AG10803 (cell line): ENCODE data around the gene HSD17B1.

Experiments used
- DNase-seq: peaks from one replicate; pipeline ENCODE4 v3.0.0; 2010; ENCODE audit warnings: low read depth
- H3K4me3 ChIP-seq: 2 replicates; pipeline ENCODE4 v1.5.1; 2011; ENCODE audit warnings: mild to moderate bottlenecking, low read length, control low read depth
- TF ChIP-seq, protein P1 (sequence below): conservative IDR thresholded peaks from 2 replicates; pipeline ENCODE4 v1.5.1; 2011; ENCODE audit warnings: mild to moderate bottlenecking, low read length, control low read depth, inconsistent platforms

Gene HSD17B1

DNA sequence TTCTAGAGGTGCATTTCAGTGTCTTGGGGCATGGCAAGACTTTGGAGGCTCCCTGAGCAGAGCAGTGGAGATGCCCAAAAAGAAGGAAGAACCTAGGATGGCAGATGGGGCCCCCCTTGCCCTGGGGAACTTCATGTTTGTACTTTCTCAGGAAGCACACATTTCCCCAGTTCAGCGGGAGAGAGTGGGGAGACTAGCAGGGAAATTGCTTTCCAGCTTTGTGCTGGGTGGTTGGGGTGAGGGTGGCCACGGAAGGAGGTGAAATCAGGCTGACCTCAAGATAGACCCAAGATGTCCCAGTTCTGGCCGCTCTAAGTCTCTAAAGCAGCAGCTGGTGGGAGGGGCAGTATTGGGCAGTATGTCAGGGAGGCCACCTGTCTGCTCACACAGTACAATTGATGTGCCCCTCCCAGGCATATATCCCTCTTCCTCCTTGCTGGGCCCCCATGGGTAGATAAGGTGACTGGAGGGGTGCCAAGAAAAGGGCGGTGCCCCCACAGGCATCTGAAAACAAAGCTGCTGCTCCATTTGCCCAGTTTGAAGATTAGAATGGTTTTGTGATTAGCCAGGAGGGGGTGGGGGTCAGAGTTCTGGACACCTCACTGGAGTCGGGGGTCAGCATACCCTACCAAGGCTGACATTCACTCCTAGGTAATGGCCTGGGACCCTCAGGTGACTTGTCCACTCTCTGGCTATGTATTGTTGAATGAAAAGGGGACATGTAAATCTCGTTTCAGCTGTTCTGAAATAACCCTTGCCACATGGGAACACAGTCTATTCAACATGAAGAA, 33.8 kb upstream of the HSD17B1 start:
- peak; percentile 25 for DNase-seq
- no peak overlapping the region for H3K4me3 ChIP-seq
- TF ChIP-seq, protein P1, sequence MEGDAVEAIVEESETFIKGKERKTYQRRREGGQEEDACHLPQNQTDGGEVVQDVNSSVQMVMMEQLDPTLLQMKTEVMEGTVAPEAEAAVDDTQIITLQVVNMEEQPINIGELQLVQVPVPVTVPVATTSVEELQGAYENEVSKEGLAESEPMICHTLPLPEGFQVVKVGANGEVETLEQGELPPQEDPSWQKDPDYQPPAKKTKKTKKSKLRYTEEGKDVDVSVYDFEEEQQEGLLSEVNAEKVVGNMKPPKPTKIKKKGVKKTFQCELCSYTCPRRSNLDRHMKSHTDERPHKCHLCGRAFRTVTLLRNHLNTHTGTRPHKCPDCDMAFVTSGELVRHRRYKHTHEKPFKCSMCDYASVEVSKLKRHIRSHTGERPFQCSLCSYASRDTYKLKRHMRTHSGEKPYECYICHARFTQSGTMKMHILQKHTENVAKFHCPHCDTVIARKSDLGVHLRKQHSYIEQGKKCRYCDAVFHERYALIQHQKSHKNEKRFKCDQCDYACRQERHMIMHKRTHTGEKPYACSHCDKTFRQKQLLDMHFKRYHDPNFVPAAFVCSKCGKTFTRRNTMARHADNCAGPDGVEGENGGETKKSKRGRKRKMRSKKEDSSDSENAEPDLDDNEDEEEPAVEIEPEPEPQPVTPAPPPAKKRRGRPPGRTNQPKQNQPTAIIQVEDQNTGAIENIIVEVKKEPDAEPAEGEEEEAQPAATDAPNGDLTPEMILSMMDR = no peak

DNA sequence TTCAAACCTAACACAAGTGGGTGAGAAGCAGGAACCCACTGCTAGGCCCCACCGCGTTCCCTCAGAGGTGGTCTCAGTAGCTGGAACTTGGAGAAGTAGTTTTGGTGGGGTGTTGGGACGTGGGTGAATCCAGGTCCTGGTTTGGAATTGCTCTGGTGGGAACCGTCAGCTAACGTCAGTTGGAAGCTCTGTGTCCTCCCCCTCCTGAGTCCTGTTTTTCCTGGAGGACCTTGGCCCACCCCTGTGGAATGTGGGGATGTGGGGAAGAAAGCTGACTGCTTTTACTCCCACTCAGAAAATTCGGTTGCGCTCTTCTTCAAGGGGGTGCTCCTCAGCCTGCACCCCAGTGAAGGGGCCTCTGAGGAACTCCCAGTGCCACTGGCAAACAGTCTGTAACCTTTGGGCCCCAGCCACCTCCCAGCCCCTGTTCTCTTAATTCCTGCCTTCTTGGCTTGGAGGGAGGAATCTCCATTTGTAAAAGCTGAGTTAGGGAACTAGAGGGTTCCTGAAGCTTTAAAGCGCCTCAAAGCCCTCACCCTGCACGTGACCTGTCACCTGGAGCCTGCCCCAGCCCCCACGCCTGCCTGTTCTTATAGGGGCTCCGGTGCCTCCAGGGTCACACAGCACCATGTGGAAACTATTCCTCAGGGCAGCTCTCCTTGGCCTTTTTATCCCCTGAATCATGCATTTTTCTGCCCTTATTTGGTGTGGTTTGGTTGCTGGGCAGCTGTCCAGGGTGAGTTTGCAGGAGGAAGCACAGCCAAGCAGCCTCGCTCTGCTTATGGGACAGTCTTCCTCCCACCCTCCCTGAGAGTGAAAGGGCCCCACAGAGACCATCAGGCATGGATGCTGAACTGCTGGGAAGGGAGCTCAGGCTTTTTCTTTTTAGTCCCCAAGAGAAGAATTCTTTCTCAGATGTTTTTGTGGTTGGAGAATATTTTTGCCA, 32.9 kb upstream of the HSD17B1 start:
- DNase-seq = peak; percentile 100
- TF ChIP-seq, protein P1 = no peak
- H3K4me3 ChIP-seq = no peak overlapping the region

DNA sequence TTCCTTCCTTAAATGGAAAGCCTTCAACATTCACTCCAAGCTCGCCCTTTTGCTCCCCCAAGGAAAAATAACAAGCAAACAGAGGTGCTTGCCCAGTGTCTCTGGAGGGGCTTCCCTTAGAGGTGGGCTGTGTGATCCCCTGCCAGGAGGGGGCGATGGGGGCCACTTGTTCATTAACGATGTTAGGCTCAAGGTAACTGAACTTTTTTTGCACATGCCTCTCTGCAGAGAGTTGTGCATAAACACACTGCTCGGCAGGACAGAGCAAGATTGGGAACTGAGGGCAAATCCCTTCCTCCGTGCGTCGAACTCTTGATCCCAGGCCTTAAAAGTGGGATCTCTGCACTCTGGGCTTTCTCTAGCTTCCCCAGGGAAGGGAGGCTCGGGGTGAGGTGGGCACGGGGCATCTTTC, 32.2 kb upstream of the HSD17B1 start:
- TF ChIP-seq, protein P1 = peak; percentile 30
- no peak for DNase-seq
- H3K4me3 ChIP-seq = peak overlapping the region; percentile 24

DNA sequence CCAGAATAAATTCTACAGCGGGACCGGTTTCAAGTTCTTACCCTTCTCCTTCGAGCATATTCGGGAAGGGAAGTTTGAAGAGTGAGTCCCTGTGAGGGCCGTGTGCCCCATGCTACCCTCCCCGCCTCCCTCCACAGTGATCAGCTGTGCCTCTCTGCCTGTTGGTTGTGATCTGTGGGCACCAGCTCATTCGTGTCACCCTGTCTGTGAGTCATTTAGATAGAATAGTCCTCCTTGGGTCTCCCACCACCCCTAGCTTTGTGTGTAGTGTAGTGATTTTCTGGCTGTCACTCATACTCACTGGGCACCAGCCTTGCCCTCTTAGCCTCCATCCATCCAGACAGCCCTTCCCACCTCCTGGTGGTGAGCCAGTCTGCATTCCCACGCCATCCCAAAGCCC, 31.7 kb upstream of the HSD17B1 start:
- DNase-seq = peak; percentile 21
- TF ChIP-seq, protein P1 = 0 out of 2 replicates have a peak, but pooled peaks have one; percentile 2
- H3K4me3 ChIP-seq = no peak overlapping the region; the same call in 1 of the 2 replicates

DNA sequence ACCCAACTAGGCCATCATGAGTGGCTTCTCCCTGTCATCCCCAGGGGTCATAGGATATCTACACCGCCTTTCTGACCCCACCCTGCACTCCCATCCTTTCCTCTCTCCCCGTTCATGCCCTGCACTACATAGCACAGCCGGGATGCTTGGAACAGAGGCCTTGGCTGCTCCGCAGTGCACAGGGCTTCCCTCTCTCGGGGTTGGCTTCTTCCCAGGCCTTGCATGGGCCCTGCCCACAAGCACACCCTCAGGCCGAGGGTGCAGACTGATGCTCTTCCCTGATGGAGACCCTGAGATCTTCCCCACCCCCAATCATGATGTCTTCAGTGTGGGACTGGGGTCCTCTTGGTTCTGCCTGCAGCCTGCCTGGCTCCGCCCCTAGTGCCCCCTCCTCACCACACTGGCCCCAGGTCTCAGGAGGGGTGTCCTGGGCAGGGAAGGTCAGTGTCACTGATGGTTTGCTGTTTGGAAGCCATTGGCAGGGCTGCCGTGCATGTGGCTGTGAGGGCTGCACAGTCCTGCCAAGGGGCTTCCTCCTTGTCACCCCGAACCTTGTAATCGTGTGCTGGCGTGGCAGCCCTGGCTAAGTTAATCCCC, 31.0 kb upstream of the HSD17B1 start:
- TF ChIP-seq, protein P1 = no peak
- peak; percentile 44 for DNase-seq
- H3K4me3 ChIP-seq = no peak overlapping the region

DNA sequence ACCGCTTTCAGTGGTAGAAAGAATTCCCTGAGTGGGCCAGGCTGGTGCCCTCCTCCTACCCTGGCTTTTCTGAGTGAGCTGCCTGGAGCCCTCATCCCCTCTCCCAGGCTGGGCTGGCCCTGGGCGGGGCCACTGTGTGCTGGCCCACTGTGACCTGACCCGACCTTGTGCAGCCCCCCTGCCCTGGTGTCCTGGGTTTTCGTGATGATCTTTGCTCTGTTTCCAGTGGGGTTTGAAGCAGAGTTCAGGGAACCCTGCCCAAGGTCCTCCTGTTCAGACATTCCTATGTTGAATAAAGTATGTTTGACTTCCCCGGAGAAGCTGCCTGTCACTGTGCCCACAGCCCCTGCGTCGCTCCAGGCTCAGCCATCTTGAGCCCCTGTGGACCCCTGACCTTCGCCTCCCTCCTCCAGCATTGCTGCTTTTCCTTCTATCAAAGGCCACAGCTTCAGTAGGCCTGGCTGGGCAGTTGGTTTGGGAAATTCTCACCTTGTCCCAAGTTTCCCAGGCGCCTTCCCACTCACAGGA, 30.4 kb upstream of the HSD17B1 start:
- no peak for DNase-seq
- TF ChIP-seq, protein P1 = no peak
- no peak overlapping the region for H3K4me3 ChIP-seq
